ENCODE data around the gene MBD3. TPM values are rescaled to one million over a fixed set of nuclear protein-coding genes. Genes with fewer than 3 reads are reported as not detected.
"Not testable (repeated sequence)": the region's sequence is repeated elsewhere in the genome, so short reads cannot be mapped to it uniquely, and the experiment has no call there.

Gene MBD3
- total RNA-seq = 10 to 100 TPM; 67.7 to 71.4 TPM

- H3K27me3 Mint-ChIP-seq = no peaks in the 10 kb centered on the region
- DNase-seq = peak; percentile 90
- H3K36me3 Mint-ChIP-seq = peaks cover 21% of the 10 kb centered on the region
- ChIA-PET POLR2A (interaction anchor here (0.7 to 2.4 kb wide), 12 partner anchors 8 to 263 kb away, joined by 3 to 10 read pairs (median 4); partner anchors contain the start of genes TCF3 and UQCR11), CTCF (interaction anchor here (0.7 to 2.0 kb wide), 8 partner anchors 13 to 245 kb away, joined by 3 to 10 read pairs (median 4); partner anchors contain the start of gene UQCR11)
- peaks cover 16% of the 10 kb centered on the region for H3K4me1 Mint-ChIP-seq (ENCODE audit: low read depth)
- H3K27ac Mint-ChIP-seq = peak within 1 kb of the TSS; percentile 84
- intact Hi-C loops (cut with micrococcal nuclease) = loop anchor here (1.0 to 5.0 kb wide), 2 partner anchors 12 to 59 kb away; partner anchors contain the start of genes TCF3 and UQCR11
- peak within 1 kb of the TSS; percentile 86 for H3K4me3 Mint-ChIP-seq
- H3K9me3 Mint-ChIP-seq = no peaks in the 10 kb centered on the region
These were observed at the start of gene MBD3 for GRCh38 chr19:1592755-1593500. Gene MBD3, minus strand, starts transcription at chr19:1592865. Its CDS starts 234 bp downstream, at chr19:1592631.

- peaks cover 22% of the 10 kb centered on the region for H3K36me3 Mint-ChIP-seq
- POLR2A ChIA-PET; H3K4me1 Mint-ChIP-seq (ENCODE audit: low read depth); H3K27me3 Mint-ChIP-seq; H3K27ac Mint-ChIP-seq; H3K9me3 Mint-ChIP-seq; DNase-seq; intact Hi-C loops (cut with micrococcal nuclease); H3K4me3 Mint-ChIP-seq; CTCF ChIA-PET: not testable (repeated sequence)
These were observed 48.3 kb upstream of the MBD3 start for GRCh38 chr19:1640893-1641448.

GRCh38 chr19:1636325-1637236 is 43.9 kb upstream of the MBD3 start:
- Mint-ChIP-seq H3K9me3 (no peaks in the 10 kb centered on the region), H3K4me1 (ENCODE audit: low read depth) (no peaks in the 10 kb centered on the region), H3K27me3 (no peaks in the 10 kb centered on the region), H3K36me3 (peaks cover 21% of the 10 kb centered on the region), H3K27ac (no peak overlapping the region), H3K4me3 (no peak overlapping the region)
- DNase-seq = no peak
- ChIA-PET POLR2A (no interaction called here), CTCF (no interaction called here)
- intact Hi-C loops (cut with micrococcal nuclease) = no loop called here

- no peak for DNase-seq
- Mint-ChIP-seq H3K9me3 (no peaks in the 10 kb centered on the region), H3K27ac (no peak overlapping the region), H3K4me3 (no peak overlapping the region), H3K4me1 (ENCODE audit: low read depth) (no peaks in the 10 kb centered on the region), H3K36me3 (peaks cover 19% of the 10 kb centered on the region), H3K27me3 (no peaks in the 10 kb centered on the region)
- ChIA-PET CTCF (interaction anchor here (0.8 kb wide), 1 partner anchor 37 kb away, joined by 4 read pairs; no protein-coding TSS in a partner anchor), POLR2A (no interaction called here)
- intact Hi-C loops (cut with micrococcal nuclease) = no loop called here
These were observed 42.2 kb upstream of the MBD3 start for GRCh38 chr19:1634938-1635243.

- no peaks in the 10 kb centered on the region for H3K4me1 Mint-ChIP-seq (ENCODE audit: low read depth)
- DNase-seq = no peak
- H3K9me3 Mint-ChIP-seq = no peaks in the 10 kb centered on the region
- no peak overlapping the region for H3K4me3 Mint-ChIP-seq
- CTCF ChIA-PET = interaction anchor here (0.8 kb wide), 1 partner anchor 38 kb away, joined by 4 read pairs; no protein-coding TSS in a partner anchor
- POLR2A ChIA-PET = no interaction called here
- H3K27ac Mint-ChIP-seq = no peak overlapping the region
- H3K27me3 Mint-ChIP-seq = no peaks in the 10 kb centered on the region
- H3K36me3 Mint-ChIP-seq = peaks cover 17% of the 10 kb centered on the region
- intact Hi-C loops (cut with micrococcal nuclease) = no loop called here
These were observed 41.7 kb upstream of the MBD3 start for GRCh38 chr19:1634242-1634937.

GRCh38 chr19:1633269-1633826 is 40.7 kb upstream of the MBD3 start:
- H3K27me3 Mint-ChIP-seq = no peaks in the 10 kb centered on the region
- DNase-seq = no peak
- H3K36me3 Mint-ChIP-seq = peaks cover 9% of the 10 kb centered on the region
- ChIA-PET POLR2A (no interaction called here), CTCF (no interaction called here)
- no peak overlapping the region for H3K27ac Mint-ChIP-seq
- H3K9me3 Mint-ChIP-seq = no peaks in the 10 kb centered on the region
- intact Hi-C loops (cut with micrococcal nuclease) = no loop called here
- H3K4me3 Mint-ChIP-seq = no peak overlapping the region
- H3K4me1 Mint-ChIP-seq (ENCODE audit: low read depth) = no peaks in the 10 kb centered on the region

GRCh38 chr19:1632462-1633268 is 40.0 kb upstream of the MBD3 start:
- DNase-seq = no peak
- intact Hi-C loops (cut with micrococcal nuclease) = no loop called here
- H3K4me3 Mint-ChIP-seq = no peak overlapping the region
- H3K4me1 Mint-ChIP-seq (ENCODE audit: low read depth) = no peaks in the 10 kb centered on the region
- peaks cover 8% of the 10 kb centered on the region for H3K36me3 Mint-ChIP-seq
- CTCF ChIA-PET = no interaction called here
- H3K9me3 Mint-ChIP-seq = no peaks in the 10 kb centered on the region
- POLR2A ChIA-PET = no interaction called here
- H3K27ac Mint-ChIP-seq = no peak overlapping the region
- H3K27me3 Mint-ChIP-seq = no peaks in the 10 kb centered on the region

GRCh38 chr19:1631557-1632100 is 39.0 kb upstream of the MBD3 start:
- H3K36me3 Mint-ChIP-seq = peaks cover 8% of the 10 kb centered on the region
- H3K4me3 Mint-ChIP-seq = no peak overlapping the region
- intact Hi-C loops (cut with micrococcal nuclease) = no loop called here
- H3K9me3 Mint-ChIP-seq = no peaks in the 10 kb centered on the region
- no peak for DNase-seq
- no peaks in the 10 kb centered on the region for H3K27me3 Mint-ChIP-seq
- no peaks in the 10 kb centered on the region for H3K4me1 Mint-ChIP-seq (ENCODE audit: low read depth)
- CTCF ChIA-PET = no interaction called here
- POLR2A ChIA-PET = no interaction called here
- H3K27ac Mint-ChIP-seq = no peak overlapping the region

- Mint-ChIP-seq H3K36me3 (peaks cover 10% of the 10 kb centered on the region), H3K27ac (no peak overlapping the region), H3K4me1 (ENCODE audit: low read depth) (no peaks in the 10 kb centered on the region), H3K27me3 (no peaks in the 10 kb centered on the region), H3K9me3 (no peaks in the 10 kb centered on the region), H3K4me3 (no peak overlapping the region)
- CTCF ChIA-PET = no interaction called here
- DNase-seq = no peak
- intact Hi-C loops (cut with micrococcal nuclease) = no loop called here
- POLR2A ChIA-PET = no interaction called here
These were observed 38.1 kb upstream of the MBD3 start for GRCh38 chr19:1630811-1631210.

GRCh38 chr19:1630012-1630411 is 37.3 kb upstream of the MBD3 start:
- Mint-ChIP-seq H3K27me3 (no peaks in the 10 kb centered on the region), H3K4me1 (ENCODE audit: low read depth) (no peaks in the 10 kb centered on the region), H3K9me3 (no peaks in the 10 kb centered on the region), H3K36me3 (peaks cover 4% of the 10 kb centered on the region), H3K27ac (no peak overlapping the region), H3K4me3 (no peak overlapping the region)
- CTCF ChIA-PET = no interaction called here
- intact Hi-C loops (cut with micrococcal nuclease) = no loop called here
- POLR2A ChIA-PET = no interaction called here
- DNase-seq = no peak

- no peak overlapping the region for H3K27ac Mint-ChIP-seq
- POLR2A ChIA-PET = no interaction called here
- H3K27me3 Mint-ChIP-seq = no peaks in the 10 kb centered on the region
- no peaks in the 10 kb centered on the region for H3K4me1 Mint-ChIP-seq (ENCODE audit: low read depth)
- H3K4me3 Mint-ChIP-seq = no peak overlapping the region
- peaks cover 8% of the 10 kb centered on the region for H3K36me3 Mint-ChIP-seq
- intact Hi-C loops (cut with micrococcal nuclease) = no loop called here
- DNase-seq = no peak
- CTCF ChIA-PET = no interaction called here
- H3K9me3 Mint-ChIP-seq = no peaks in the 10 kb centered on the region
These were observed 36.7 kb upstream of the MBD3 start for GRCh38 chr19:1629256-1629808.
